ENCODE data around the gene NF1. TPM values are rescaled to one million over a fixed set of nuclear protein-coding genes. Genes with fewer than 3 reads are reported as not detected.
"Not testable (repeated sequence)": the region's sequence is repeated elsewhere in the genome, so short reads cannot be mapped to it uniquely, and the experiment has no call there.

The NF1 gene
- total RNA-seq, 1 donor, result 79.7 TPM

DNA sequence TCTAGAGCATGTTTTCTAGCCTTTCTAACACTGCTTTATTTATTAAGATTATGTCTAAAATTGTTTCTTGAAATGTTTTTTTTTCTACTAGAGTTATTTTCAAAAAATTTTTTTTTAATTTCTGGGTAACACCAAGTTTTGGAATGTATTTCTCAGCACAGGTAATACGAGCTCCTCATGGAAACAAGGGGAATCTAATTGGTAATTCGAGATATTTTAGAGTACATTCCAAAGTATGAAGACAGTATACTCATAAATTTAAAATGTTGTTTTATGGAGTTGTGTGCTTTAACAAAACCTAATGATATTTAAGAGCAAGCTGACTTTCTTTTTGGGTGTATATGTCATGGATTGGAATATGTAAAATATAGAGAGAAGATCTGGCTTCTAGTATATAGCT is 159.9 kb downstream of the NF1 start:
- no peak for DNase-seq (ENCODE audit: low read depth)
- H3K4me3 ChIP-seq (ENCODE audit: low read depth, low read length), result no peak overlapping the region
- TF ChIP-seq, protein P1, sequence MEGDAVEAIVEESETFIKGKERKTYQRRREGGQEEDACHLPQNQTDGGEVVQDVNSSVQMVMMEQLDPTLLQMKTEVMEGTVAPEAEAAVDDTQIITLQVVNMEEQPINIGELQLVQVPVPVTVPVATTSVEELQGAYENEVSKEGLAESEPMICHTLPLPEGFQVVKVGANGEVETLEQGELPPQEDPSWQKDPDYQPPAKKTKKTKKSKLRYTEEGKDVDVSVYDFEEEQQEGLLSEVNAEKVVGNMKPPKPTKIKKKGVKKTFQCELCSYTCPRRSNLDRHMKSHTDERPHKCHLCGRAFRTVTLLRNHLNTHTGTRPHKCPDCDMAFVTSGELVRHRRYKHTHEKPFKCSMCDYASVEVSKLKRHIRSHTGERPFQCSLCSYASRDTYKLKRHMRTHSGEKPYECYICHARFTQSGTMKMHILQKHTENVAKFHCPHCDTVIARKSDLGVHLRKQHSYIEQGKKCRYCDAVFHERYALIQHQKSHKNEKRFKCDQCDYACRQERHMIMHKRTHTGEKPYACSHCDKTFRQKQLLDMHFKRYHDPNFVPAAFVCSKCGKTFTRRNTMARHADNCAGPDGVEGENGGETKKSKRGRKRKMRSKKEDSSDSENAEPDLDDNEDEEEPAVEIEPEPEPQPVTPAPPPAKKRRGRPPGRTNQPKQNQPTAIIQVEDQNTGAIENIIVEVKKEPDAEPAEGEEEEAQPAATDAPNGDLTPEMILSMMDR (IDR thresholded peaks at IDR 0.05; ENCODE audit: insufficient read depth, low read length), result no peak

DNA sequence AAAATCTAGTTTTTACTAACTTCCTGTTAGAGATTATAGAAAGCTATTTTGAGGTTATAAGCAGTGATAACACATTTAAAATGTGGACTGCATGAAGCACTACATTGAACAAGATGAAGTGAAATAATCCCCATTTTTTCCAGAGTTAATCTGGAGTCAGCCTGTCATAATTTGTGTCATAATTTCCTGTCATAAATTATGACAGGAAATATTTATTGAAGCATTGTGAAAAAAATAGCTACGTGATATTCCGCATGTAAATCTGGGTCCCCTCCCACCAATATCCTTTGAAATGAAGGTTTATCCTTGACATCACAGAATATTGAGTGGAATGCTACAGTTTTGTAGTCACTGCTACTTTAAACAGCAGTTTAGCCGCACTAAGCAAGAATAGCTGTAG is 162.2 kb downstream of the NF1 start:
- H3K4me3 ChIP-seq (ENCODE audit: low read depth, low read length), result no peak overlapping the region

DNA sequence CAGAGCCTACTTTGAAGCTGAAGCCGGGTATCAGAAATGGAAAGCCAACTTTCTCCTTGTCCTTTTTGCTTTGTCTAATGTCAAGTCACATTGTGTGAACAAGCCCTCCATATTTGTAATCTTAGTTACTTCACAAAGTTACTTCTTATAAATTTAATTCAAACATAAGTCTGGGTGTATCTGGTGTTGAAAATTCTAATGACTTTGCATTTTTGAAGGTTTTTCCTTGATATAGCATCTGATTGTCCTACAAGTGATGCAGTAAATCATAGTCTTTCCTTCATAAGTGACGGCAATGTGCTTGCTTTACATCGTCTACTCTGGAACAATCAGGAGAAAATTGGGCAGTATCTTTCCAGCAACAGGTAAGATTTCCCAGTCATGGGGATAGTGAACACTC is 165.4 kb downstream of the NF1 start:
- TF ChIP-seq, protein P1 (IDR thresholded peaks at IDR 0.05; ENCODE audit: insufficient read depth, low read length), result no peak
- no peak overlapping the region for H3K4me3 ChIP-seq (ENCODE audit: low read depth, low read length)
- no peak for DNase-seq (ENCODE audit: low read depth)

More for the DNA sequence above, 162.2 kb downstream of the NF1 start:
- TF ChIP-seq, protein P1 (IDR thresholded peaks at IDR 0.05; ENCODE audit: insufficient read depth, low read length), result no peak
- DNase-seq (ENCODE audit: low read depth), result no peak

DNA sequence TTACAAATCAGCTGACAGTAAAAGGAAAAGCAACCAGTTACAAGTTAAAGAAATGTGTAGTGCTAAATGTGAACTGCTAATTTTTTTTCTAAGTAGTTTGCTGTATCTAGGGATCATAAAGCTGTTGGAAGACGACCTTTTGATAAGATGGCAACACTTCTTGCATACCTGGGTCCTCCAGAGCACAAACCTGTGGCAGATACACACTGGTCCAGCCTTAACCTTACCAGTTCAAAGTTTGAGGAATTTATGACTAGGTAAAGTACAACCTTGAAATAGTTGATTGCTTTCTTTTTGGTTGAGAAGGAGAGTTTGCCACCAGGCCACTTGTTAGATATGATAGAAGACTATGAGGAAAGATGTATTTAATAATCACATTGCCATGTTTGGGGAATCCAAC is 166.8 kb downstream of the NF1 start:
- no peak for DNase-seq (ENCODE audit: low read depth)
- TF ChIP-seq, protein P1 (IDR thresholded peaks at IDR 0.05; ENCODE audit: insufficient read depth, low read length), result no peak
- H3K4me3 ChIP-seq (ENCODE audit: low read depth, low read length), result no peak overlapping the region

DNA sequence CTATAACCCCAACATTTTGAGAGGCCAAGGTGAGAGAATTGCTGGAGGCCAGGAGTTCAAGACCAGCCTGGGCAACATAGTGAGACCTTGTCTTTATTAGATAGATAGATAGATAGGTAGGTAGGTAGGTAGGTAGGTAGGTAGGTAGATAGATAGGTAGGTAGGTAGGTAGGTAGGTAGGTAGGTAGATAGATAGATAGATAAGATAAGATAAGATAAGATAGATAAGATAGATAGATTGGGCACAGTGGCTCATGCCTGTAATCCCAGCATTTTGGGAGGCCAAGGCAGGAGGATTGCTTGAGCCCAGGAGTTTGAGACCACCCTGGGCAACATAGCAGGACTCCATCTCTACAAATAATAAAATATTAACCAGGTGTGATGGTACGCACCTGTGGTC is 168.1 kb downstream of the NF1 start:
- not testable (repeated sequence) for DNase-seq (ENCODE audit: low read depth); H3K4me3 ChIP-seq (ENCODE audit: low read depth, low read length)

DNA sequence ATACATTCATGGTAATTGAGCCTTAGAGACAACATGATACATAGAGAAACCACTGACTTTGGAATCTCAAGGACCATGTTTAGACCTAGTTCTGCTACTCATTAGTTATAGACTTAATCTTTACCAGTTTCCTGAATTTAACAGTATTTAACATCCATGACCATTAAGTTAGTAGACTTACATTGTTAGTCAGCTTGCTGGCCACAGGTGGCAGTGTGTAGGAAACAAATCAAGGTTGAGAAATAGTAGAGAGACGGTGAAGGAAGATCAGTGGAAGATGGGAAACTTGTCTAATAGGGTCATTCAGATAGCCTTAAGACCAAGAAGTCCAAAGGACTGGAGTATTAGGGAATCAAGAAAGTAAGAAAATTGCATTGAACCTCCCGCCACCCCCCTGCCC is 171.3 kb downstream of the NF1 start:
- TF ChIP-seq, protein P1 (IDR thresholded peaks at IDR 0.05; ENCODE audit: insufficient read depth, low read length), result no peak
- DNase-seq (ENCODE audit: low read depth), result no peak
- H3K4me3 ChIP-seq (ENCODE audit: low read depth, low read length), result no peak overlapping the region

DNA sequence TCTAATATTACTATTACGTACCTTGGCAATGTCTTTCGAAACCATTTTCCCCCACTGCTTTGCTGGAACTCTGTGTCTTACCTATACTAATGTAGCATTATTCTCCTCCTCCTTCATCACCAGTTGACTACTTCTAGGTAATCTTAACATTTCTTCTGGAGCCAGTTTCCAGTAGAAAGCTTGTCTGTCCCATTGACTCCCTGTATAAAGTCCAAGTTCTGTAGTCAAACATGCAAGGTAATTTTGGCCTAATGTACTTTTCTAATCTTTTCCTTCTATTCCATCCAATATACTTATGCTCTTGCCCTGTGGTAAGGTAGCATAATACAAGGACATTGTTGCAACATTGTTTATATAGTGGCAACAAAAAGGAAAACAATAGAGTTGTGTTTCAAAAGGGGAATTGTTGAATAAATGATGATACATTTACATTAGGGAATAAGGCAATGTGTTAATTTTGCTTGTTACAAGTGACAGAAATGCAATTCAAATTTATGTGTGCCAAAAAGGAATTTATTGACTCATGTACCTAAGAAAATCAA is 174.3 kb downstream of the NF1 start:
- no peak for DNase-seq (ENCODE audit: low read depth)
- H3K4me3 ChIP-seq (ENCODE audit: low read depth, low read length), result no peak overlapping the region
- TF ChIP-seq, protein P1 (IDR thresholded peaks at IDR 0.05; ENCODE audit: insufficient read depth, low read length), result no peak
